GM19452 (cell line): ENCODE measurements around the gene PRCP.
"Not testable (repeated sequence)": the region's sequence is repeated elsewhere in the genome, so short reads cannot be mapped to it uniquely, and the experiment has no call there.

Experiments
- ATAC-seq: cut with Tn5 transposase; IDR thresholded peaks from one replicate; pipeline ENCODE4 v1.9.1; 2021; ENCODE audit not compliant: unreplicated experiment

PRCP gene

GRCh38 chr11:82873919-82874333 is 26.3 kb downstream of the PRCP start:
- ATAC-seq, result no peak

- ATAC-seq, result no peak
These were observed 27.7 kb downstream of the PRCP start for GRCh38 chr11:82872377-82873150.

- ATAC-seq, result no peak
These were observed 28.6 kb downstream of the PRCP start for GRCh38 chr11:82871646-82872045.

GRCh38 chr11:82869657-82870056 is 30.6 kb downstream of the PRCP start:
- ATAC-seq, result no peak

GRCh38 chr11:82867495-82868082 is 32.6 kb downstream of the PRCP start:
- ATAC-seq, result no peak

- no peak for ATAC-seq
These were observed 34.4 kb downstream of the PRCP start for GRCh38 chr11:82865841-82866240.

- no peak for ATAC-seq
These were observed 36.0 kb downstream of the PRCP start for GRCh38 chr11:82864268-82864667.

- no peak for ATAC-seq
These were observed 37.0 kb downstream of the PRCP start for GRCh38 chr11:82863209-82863608.

GRCh38 chr11:82862379-82862778 is 37.9 kb downstream of the PRCP start:
- ATAC-seq, result no peak

- ATAC-seq, result no peak
These were observed 40.5 kb downstream of the PRCP start for GRCh38 chr11:82859750-82860149.

- no peak for ATAC-seq
These were observed 41.6 kb downstream of the PRCP start for GRCh38 chr11:82858556-82859091.

GRCh38 chr11:82858133-82858532 is 42.1 kb downstream of the PRCP start:
- ATAC-seq, result no peak

GRCh38 chr11:82857145-82857544 is 43.1 kb downstream of the PRCP start:
- no peak for ATAC-seq

- no peak for ATAC-seq
These were observed 44.6 kb downstream of the PRCP start for GRCh38 chr11:82855616-82856015.

- not testable (repeated sequence) for ATAC-seq
These were observed 45.3 kb downstream of the PRCP start for GRCh38 chr11:82854916-82855315.

- no peak for ATAC-seq
These were observed 46.0 kb downstream of the PRCP start for GRCh38 chr11:82854242-82854641.

GRCh38 chr11:82848829-82849228 is 51.4 kb downstream of the PRCP start:
- no peak for ATAC-seq

GRCh38 chr11:82845356-82846353 is 54.6 kb downstream of the PRCP start:
- no peak for ATAC-seq

GRCh38 chr11:82843057-82843795 is 57.0 kb downstream of the PRCP start:
- no peak for ATAC-seq

- no peak for ATAC-seq
These were observed 58.2 kb downstream of the PRCP start for GRCh38 chr11:82842019-82842418.

- ATAC-seq, result no peak
These were observed 62.6 kb downstream of the PRCP start for GRCh38 chr11:82837650-82838049.
